ENCODE data around the gene ATP9A.

GRCh38 chr20:51735728-51736600 is 32.2 kb downstream of the ATP9A start:
- TF ChIP-seq CTCF (IDR thresholded peaks at IDR 0.05): no peak
- no peak for TF ChIP-seq POLR2A (IDR thresholded peaks at IDR 0.05)

Data from body of pancreas (tissue), 4 donors.